Spinal cord (tissue), 10 donors: ENCODE results near the gene LRMDA. TPM values are rescaled to one million over a fixed set of nuclear protein-coding genes. Genes with fewer than 3 reads are reported as not detected.

ENCODE experiments used
- DNase-seq, 6 donors: peaks; one replicate each; pipeline versions ENCODE4 v3.0.0 to v3.0.0-alpha.2; 2013 to 2015; ENCODE audit warnings: low spot score in 6 of 6, low read depth in 4 of 6
- H3K27ac ChIP-seq: one replicate; pipeline ENCODE4 v1.5.1; 2013; ENCODE audit warnings: low read depth, low read length, control low read depth
- H3K27me3 ChIP-seq: one replicate; pipeline ENCODE4 v1.6.1; 2013; ENCODE audit warnings: low read length; ENCODE audit not compliant: control insufficient read depth, insufficient read depth
- H3K36me3 ChIP-seq: one replicate; pipeline ENCODE4 v1.6.1; 2013; ENCODE audit warnings: low read length; ENCODE audit not compliant: control insufficient read depth, insufficient read depth
- H3K4me1 ChIP-seq: one replicate; pipeline ENCODE4 v1.6.1; 2013; ENCODE audit warnings: low read length; ENCODE audit not compliant: control insufficient read depth, insufficient read depth
- H3K4me3 ChIP-seq: one replicate; pipeline ENCODE4 v1.5.1; 2013; ENCODE audit warnings: low read depth, low read length, control low read depth
- H3K9me3 ChIP-seq: one replicate; pipeline ENCODE4 v1.6.1; 2013; ENCODE audit warnings: low read length; ENCODE audit not compliant: control insufficient read depth, insufficient read depth
- WGBS: methylation state at CpG from one replicate; pipeline ENCODE4 v1.1.5; 2013; ENCODE audit warnings: missing lambda C conversion rate; ENCODE audit not compliant: insufficient coverage; 5-methylcytosine and 5-hydroxymethylcytosine counted together
- polyA plus RNA-seq, 2 donors: library from polyadenylated mRNA; unstranded; fragments of 120-200 nt; gene quantifications; one replicate each; pipeline ENCODE4 v1.2.1, GENCODE V29; 2013; ENCODE audit not compliant: insufficient read length in 2 of 2
- total RNA-seq, 2 donors: library from RNA; depleted of rRNA in 1 of 2; stranded (reverse); fragments of 120-200 nt in 1 of 2; fragments of >200 nt in 1 of 2; gene quantifications; one replicate each; pipeline versions ENCODE4 v1.2.3 to v1.2.4, GENCODE V29; 2013 to 2014
- donor health status: healthy.

LRMDA gene
- total and polyA plus RNA-seq, 4 donors, result 5.6 to 9.9 (median 7.2) TPM

DNA sequence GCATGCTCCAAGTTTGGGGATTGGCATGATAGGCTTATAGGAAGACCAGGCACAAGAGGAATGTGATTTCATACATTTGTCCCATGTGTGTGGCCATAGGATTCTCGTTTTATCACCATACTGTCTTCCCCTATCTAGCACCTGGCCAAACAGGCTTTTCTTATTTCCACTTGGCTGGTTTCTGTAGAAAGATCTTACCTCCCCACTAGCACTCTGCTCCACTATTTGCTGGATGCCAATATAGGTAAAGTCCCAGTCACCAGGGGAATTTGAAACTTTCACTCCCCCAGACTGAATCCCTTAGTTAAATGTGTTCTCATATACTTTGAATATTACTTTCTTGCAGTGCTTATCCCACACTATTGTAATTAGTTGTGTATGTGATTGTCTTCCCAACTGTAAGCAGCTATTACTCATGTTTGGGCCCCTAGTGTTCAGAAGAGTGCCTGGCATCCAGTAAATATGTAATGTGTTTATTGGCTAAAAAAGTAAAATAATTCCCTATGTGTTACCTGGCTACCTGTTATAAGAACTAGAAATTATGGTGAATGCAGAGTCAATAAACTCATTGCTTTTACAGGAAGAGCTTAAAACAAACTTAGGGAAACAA is 109.0 kb downstream of the LRMDA start:
- H3K9me3 ChIP-seq, result no peaks in the 10 kb centered on the region
- no CpG with 5 or more reads among the region's 1 CpG for WGBS
- no peak for DNase-seq
- no peaks in the 10 kb centered on the region for H3K36me3 ChIP-seq
- no peak overlapping the region for H3K27ac ChIP-seq
- H3K4me1 ChIP-seq, result peaks cover 5% of the 10 kb centered on the region
- H3K4me3 ChIP-seq, result no peak overlapping the region
- H3K27me3 ChIP-seq, result no peaks in the 10 kb centered on the region

DNA sequence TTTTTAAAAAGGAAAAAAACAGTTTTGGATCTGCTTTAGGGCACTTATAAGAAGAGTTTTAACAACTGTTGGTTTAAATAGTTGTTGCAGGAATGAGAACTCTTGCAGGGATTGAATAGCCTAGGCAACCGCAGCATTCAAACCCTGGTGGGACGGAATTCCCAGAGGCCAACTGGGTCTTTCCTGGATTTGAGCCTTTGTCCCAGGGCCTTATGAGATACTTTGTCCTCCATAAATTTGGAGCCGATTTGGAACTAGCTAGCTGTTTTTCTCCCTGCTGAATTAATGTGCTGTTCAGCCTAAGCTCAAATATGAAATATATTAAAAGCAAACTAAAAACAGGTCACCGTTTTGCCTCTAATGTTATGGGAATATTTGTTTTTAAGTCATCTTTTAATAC is 109.6 kb downstream of the LRMDA start:
- H3K4me3 ChIP-seq, result no peak overlapping the region
- peaks cover 5% of the 10 kb centered on the region for H3K4me1 ChIP-seq
- WGBS, result 67% methylated on average over 2 of the region's 4 CpGs
- no peaks in the 10 kb centered on the region for H3K9me3 ChIP-seq
- H3K27ac ChIP-seq, result no peak overlapping the region
- no peaks in the 10 kb centered on the region for H3K27me3 ChIP-seq
- DNase-seq, result peak in 2 of 6 donors; percentile 36 to 66
- no peaks in the 10 kb centered on the region for H3K36me3 ChIP-seq

DNA sequence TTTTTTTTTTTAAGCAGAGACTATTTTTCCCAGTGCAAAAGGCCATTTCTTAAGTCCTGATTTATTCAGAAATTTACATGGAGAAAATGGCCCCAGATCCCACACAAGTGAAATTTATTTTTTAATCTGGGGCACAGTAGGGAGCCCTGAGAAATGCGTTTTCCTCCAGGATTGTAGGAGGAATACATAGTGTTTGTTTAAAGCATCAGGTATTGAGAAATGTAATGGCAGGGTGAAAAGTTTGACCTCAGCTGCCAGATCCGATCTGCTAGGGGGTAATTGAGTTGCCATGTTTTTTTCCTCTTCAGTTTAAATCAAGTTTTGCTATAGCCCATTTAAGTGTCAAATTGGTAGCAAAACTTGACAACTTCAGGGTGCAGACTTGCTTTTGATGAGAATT is 110.0 kb downstream of the LRMDA start:
- H3K4me1 ChIP-seq, result peaks cover 5% of the 10 kb centered on the region
- H3K27me3 ChIP-seq, result no peaks in the 10 kb centered on the region
- H3K27ac ChIP-seq, result no peak overlapping the region
- H3K36me3 ChIP-seq, result no peaks in the 10 kb centered on the region
- DNase-seq, result no peak
- WGBS, result 17% methylated on average over 1 of the region's 2 CpGs
- no peak overlapping the region for H3K4me3 ChIP-seq
- no peaks in the 10 kb centered on the region for H3K9me3 ChIP-seq

DNA sequence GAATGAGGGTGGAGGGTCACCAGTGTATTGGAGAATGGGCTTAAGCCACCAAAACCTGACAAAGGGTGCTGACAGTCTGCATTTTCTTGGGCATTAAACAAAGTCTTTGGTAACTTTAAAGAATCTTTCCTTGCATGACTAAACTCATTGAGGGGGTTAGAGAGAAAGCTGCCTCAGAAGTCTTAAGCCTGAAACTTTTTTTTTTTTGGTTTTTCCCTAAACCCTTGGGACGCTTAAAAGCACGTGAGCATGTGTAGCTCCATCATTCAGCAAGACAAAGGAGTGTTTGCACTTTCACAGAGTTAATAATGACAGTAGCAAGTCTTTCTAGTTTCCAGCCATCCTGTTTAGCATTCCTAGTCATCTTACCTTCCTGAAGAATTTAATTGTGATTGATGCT is 110.7 kb downstream of the LRMDA start:
- Histone ChIP-seq H3K4me1 (peaks cover 5% of the 10 kb centered on the region), H3K27me3 (no peaks in the 10 kb centered on the region), H3K9me3 (peaks cover 2% of the 10 kb centered on the region), H3K4me3 (no peak overlapping the region), H3K36me3 (no peaks in the 10 kb centered on the region), H3K27ac (no peak overlapping the region)
- DNase-seq, result peak in 1 of 6 donors; percentile 33
- no CpG with 5 or more reads among the region's 2 CpGs for WGBS

DNA sequence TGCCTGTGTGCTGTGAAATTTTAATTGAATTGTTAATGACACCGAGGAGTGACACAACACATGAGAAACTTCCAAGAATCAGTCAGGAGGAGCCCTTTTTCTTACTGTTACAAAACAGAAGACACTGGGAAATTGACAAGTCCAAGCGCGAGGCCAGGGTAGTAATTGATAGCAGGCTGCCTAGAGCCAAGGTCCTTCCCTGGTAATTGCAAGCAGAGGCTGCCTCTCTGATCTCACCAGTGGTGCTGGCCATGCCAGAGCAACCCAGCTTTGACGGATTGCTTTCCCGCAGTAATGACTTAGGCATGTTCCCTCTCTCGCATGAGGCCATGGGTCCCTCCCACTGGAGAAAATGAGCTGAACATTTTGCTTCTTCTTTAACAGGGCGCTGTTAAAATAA is 111.5 kb downstream of the LRMDA start:
- H3K4me1 ChIP-seq, result peaks cover 5% of the 10 kb centered on the region
- peak overlapping the region; percentile 3 for H3K27ac ChIP-seq
- H3K36me3 ChIP-seq, result no peaks in the 10 kb centered on the region
- no peaks in the 10 kb centered on the region for H3K27me3 ChIP-seq
- H3K4me3 ChIP-seq, result no peak overlapping the region
- WGBS, result 14% methylated on average over 5 of the region's 7 CpGs
- H3K9me3 ChIP-seq, result peaks cover 2% of the 10 kb centered on the region
- peak in 4 of 6 donors; percentile 26 to 78 (median 62) for DNase-seq

DNA sequence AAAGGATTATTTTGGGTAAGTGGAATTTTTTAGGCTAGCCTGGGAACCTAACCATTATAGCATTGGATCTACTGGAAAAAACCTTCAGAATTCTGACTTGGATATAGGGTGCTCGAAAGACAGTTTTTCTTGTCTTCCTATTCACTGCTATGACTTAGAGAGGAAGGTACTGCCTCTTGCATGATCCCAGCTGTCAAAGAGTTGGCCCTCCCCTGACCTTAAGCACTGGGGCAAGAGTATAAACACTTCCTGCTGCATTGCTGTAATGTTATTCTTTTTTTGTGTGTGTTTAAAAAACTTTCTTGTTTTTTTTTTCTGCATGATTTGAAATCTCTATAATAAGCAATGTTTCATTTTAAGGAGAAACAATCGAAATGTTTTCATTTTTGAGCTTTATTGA is 113.0 kb downstream of the LRMDA start:
- Histone ChIP-seq H3K4me3 (no peak overlapping the region), H3K27me3 (no peaks in the 10 kb centered on the region), H3K9me3 (peaks cover 2% of the 10 kb centered on the region), H3K27ac (no peak overlapping the region), H3K4me1 (peaks cover 5% of the 10 kb centered on the region), H3K36me3 (no peaks in the 10 kb centered on the region)
- DNase-seq, result no peak
- WGBS, result no CpG with 5 or more reads among the region's 2 CpGs

DNA sequence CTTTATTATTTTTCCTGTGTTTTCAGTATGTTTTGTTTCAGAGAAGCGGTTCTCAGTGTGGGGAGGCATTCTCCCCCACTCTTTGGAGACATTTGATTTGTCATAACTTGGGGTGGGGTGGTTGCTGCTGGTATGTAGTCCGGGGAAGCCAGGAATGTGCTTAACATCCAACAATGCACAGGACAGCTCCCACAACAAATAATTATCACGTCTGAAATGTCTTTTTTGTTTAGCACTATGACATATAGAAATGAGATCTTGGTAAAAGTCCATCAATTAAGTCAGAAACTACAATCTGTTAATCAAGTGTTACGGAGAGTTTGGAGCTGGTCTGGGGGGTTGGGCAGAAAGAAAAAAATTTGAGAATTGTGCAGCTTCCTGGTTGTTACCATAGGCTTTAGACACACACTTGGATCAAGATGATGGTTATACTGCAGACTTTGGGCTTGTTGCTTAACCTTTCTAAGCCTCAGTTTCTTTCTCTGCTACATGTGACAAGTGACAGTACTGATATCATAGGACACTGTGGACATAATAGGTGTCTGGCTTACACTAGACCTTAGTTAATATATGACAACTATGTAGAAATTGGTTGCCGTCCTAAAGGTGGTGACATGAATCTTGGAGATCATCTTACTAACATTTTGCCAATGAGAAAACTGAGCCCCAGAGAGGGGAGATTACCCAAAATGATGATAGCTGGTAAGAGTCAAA is 113.7 kb downstream of the LRMDA start:
- Histone ChIP-seq H3K36me3 (no peaks in the 10 kb centered on the region), H3K27ac (no peak overlapping the region), H3K4me3 (no peak overlapping the region), H3K27me3 (no peaks in the 10 kb centered on the region), H3K4me1 (peaks cover 5% of the 10 kb centered on the region), H3K9me3 (peaks cover 2% of the 10 kb centered on the region)
- DNase-seq, result no peak
- no CpG with 5 or more reads among the region's 5 CpGs for WGBS

DNA sequence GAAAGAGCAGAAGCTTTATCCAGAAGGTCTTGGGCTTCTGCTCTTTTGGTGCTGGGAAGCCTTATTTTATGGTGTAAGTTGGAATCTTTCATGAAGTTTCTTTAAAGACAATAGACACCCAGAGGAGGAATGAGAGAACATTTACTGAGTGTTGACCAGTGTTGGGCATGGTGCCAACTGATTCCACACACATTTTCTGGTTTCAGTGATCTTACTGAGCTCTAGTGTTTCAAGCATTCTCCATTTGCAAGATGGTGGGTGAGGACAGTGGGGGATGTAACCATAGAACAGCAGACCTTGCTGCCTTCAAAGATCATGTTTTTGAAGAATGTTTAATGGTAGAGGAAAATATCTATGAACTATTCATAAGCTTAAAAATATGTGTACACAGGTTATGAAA is 114.6 kb downstream of the LRMDA start:
- peaks cover 5% of the 10 kb centered on the region for H3K4me1 ChIP-seq
- H3K9me3 ChIP-seq, result peaks cover 2% of the 10 kb centered on the region
- H3K27me3 ChIP-seq, result no peaks in the 10 kb centered on the region
- no peak overlapping the region for H3K4me3 ChIP-seq
- no peaks in the 10 kb centered on the region for H3K36me3 ChIP-seq
- H3K27ac ChIP-seq, result no peak overlapping the region
- DNase-seq, result no peak

DNA sequence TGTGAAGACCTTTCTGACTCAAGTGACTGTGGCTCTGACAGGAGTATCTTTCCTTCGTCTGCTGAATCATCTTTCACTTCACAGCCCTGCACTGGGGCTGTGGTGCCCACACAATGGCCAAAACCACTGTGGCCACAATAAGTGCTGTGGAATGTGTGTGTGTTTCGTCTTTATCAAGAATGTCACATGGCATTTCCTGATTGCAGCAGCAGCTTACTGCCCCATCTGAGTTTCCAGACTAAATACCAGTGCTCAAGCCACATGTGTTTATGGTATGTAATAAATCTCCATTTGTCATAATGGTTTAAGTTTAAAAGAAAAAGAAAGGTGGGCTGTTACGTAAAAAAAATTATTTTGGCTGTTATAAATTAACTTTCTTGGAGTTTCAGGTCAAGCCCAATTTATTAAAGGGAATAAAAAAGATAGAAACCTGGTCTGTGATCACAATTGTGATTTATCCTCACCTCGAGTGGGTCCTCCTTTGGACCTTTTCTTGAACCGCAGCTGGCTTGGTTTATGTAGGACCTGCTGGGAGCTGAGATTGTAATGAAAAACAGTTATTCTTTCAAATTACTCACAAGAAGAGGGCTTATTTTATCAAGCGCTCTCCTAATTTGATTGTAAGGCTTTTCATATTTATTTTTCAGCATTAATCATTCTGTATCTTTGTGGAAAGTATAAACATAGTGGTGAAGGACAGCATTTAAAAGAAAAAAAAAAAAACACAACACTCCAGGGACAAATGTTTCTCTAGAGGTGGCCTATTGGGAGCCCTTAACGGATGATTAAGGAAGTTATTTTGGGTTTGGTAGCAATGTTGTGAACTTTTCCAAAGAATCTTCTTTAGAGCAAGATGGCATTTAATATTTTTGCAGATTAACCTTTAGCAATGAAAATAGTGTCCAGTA is 116.2 kb downstream of the LRMDA start:
- peaks cover 4% of the 10 kb centered on the region for H3K4me1 ChIP-seq
- no peak overlapping the region for H3K4me3 ChIP-seq
- WGBS, result 100% methylated on average over 1 of the region's 7 CpGs
- no peak overlapping the region for H3K27ac ChIP-seq
- H3K9me3 ChIP-seq, result peaks cover 5% of the 10 kb centered on the region
- H3K36me3 ChIP-seq, result no peaks in the 10 kb centered on the region
- no peaks in the 10 kb centered on the region for H3K27me3 ChIP-seq
- DNase-seq, result no peak
